Loucy (cell line): ENCODE results near the gene SQOR.

Experiments
- H2AFZ ChIP-seq: fragments of 200-600 bp; sonication (generic); 2 replicates; pipeline ENCODE4 v1.6.0; 2016; ENCODE audit warnings: antibody characterized with exemption, mild to moderate bottlenecking, low read length, moderate library complexity
- H3F3A ChIP-seq: fragments of 200-600 bp; 2 replicates; pipeline ENCODE4 v1.6.0; 2016; ENCODE audit warnings: antibody characterized with exemption, low read depth, mild to moderate bottlenecking
- H3K27me3 ChIP-seq: fragments of 200-600 bp; sonication (generic); 2 replicates; pipeline ENCODE4 v1.6.1; 2014; ENCODE audit warnings: low read length, mild to moderate bottlenecking; ENCODE audit not compliant: insufficient read depth, poor library complexity, severe bottlenecking
- H3K36me3 ChIP-seq: fragments of 200-600 bp; sonication (generic); 2 replicates; pipeline ENCODE4 v1.6.1; 2016; ENCODE audit warnings: low read length; ENCODE audit not compliant: insufficient read depth
- H3K4me1 ChIP-seq: fragments of 200-600 bp; sonication (generic); 2 replicates; pipeline ENCODE4 v1.5.1; 2014; ENCODE audit warnings: low read length, mild to moderate bottlenecking; ENCODE audit not compliant: insufficient read depth, poor library complexity, severe bottlenecking
- H3K4me2 ChIP-seq: fragments of 200-600 bp; sonication (generic); 2 replicates; pipeline ENCODE4 v1.6.0; 2014; ENCODE audit warnings: antibody characterized with exemption, low read length, low read depth, mild to moderate bottlenecking; ENCODE audit not compliant: poor library complexity, severe bottlenecking
- H3K4me3 ChIP-seq: fragments of 200-600 bp; sonication (generic); 2 replicates; pipeline ENCODE4 v1.5.1; 2014; ENCODE audit warnings: low read length, mild to moderate bottlenecking, mixed read lengths; ENCODE audit not compliant: poor library complexity, severe bottlenecking
- H3K79me2 ChIP-seq: fragments of 200-600 bp; sonication (generic); 2 replicates; pipeline ENCODE4 v1.6.1; 2014; ENCODE audit warnings: low read length; ENCODE audit not compliant: insufficient read depth
- H3K9ac ChIP-seq: fragments of 200-600 bp; sonication (generic); 2 replicates; pipeline ENCODE4 v1.6.0; 2014; ENCODE audit warnings: mild to moderate bottlenecking, low read depth, low read length, moderate library complexity; ENCODE audit not compliant: poor library complexity, severe bottlenecking
- H3K9me2 ChIP-seq: fragments of 200-600 bp; sonication (generic); replicated peaks from 2 replicates; pipeline ENCODE4 v1.6.1; 2016; ENCODE audit warnings: low read depth, low read length, mixed read lengths
- H3K9me3 ChIP-seq: fragments of 200-600 bp; sonication (generic); 2 replicates; pipeline ENCODE4 v1.6.1; 2014; ENCODE audit warnings: mild to moderate bottlenecking, antibody characterized with exemption, low read length, low read depth; ENCODE audit not compliant: insufficient read depth
- H4K20me1 ChIP-seq: fragments of 200-600 bp; sonication (generic); 2 replicates; pipeline ENCODE4 v1.6.0; 2014; ENCODE audit warnings: antibody characterized with exemption, low read length, mild to moderate bottlenecking; ENCODE audit not compliant: insufficient read depth, poor library complexity, severe bottlenecking
- EZH2phosphoT487 ChIP-seq: fragments of 200-600 bp; IDR thresholded peaks from 2 replicates; pipeline ENCODE4 v1.6.1; 2018; ENCODE audit warnings: antibody characterized with exemption, mild to moderate bottlenecking, moderate library complexity, borderline replicate concordance
- TF ChIP-seq, protein P1 (sequence below): fragments of 200-600 bp; sonication (generic); conservative IDR thresholded peaks from 2 replicates; pipeline ENCODE4 v1.5.1; 2014; ENCODE audit warnings: mild to moderate bottlenecking, antibody characterized with exemption, low read length

SQOR gene

GRCh38 chr15:45594835-45595530 lies 39.8 kb upstream of the SQOR start:
- H3K9me3 ChIP-seq = no peaks in the 10 kb centered on the region; the same call in 1 of the 2 replicates
- H3K4me1 ChIP-seq = peaks cover 18% of the 10 kb centered on the region
- H3K9me2 ChIP-seq = no peaks in the 10 kb centered on the region
- peaks cover 37% of the 10 kb centered on the region for H4K20me1 ChIP-seq
- TF ChIP-seq, protein P1, sequence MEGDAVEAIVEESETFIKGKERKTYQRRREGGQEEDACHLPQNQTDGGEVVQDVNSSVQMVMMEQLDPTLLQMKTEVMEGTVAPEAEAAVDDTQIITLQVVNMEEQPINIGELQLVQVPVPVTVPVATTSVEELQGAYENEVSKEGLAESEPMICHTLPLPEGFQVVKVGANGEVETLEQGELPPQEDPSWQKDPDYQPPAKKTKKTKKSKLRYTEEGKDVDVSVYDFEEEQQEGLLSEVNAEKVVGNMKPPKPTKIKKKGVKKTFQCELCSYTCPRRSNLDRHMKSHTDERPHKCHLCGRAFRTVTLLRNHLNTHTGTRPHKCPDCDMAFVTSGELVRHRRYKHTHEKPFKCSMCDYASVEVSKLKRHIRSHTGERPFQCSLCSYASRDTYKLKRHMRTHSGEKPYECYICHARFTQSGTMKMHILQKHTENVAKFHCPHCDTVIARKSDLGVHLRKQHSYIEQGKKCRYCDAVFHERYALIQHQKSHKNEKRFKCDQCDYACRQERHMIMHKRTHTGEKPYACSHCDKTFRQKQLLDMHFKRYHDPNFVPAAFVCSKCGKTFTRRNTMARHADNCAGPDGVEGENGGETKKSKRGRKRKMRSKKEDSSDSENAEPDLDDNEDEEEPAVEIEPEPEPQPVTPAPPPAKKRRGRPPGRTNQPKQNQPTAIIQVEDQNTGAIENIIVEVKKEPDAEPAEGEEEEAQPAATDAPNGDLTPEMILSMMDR = no peak
- no peak for TF ChIP-seq EZH2phosphoT487
- H3K9ac ChIP-seq = no peak overlapping the region
- no peak overlapping the region for H2AFZ ChIP-seq
- no peak overlapping the region for H3K4me3 ChIP-seq
- peaks cover 73% of the 10 kb centered on the region for H3K79me2 ChIP-seq
- H3K36me3 ChIP-seq = peaks cover 24% of the 10 kb centered on the region; the same call in 1 of the 2 replicates
- H3F3A ChIP-seq = no peaks in the 10 kb centered on the region
- no peaks in the 10 kb centered on the region for H3K27me3 ChIP-seq
- no peak overlapping the region for H3K4me2 ChIP-seq

- H3K27me3 ChIP-seq = no peaks in the 10 kb centered on the region
- H3F3A ChIP-seq = no peaks in the 10 kb centered on the region
- H3K4me1 ChIP-seq = no peaks in the 10 kb centered on the region
- no peak overlapping the region for H3K9ac ChIP-seq
- H3K79me2 ChIP-seq = peaks cover 40% of the 10 kb centered on the region; the same call in 1 of the 2 replicates
- H4K20me1 ChIP-seq = peaks cover 14% of the 10 kb centered on the region
- H3K9me2 ChIP-seq = no peaks in the 10 kb centered on the region
- H3K4me2 ChIP-seq = no peak overlapping the region
- H3K9me3 ChIP-seq = no peaks in the 10 kb centered on the region
- H2AFZ ChIP-seq = no peak overlapping the region
- no peak for TF ChIP-seq EZH2phosphoT487
- TF ChIP-seq, protein P1 = no peak
- no peak overlapping the region for H3K4me3 ChIP-seq
- peaks cover 35% of the 10 kb centered on the region; the same call in 1 of the 2 replicates for H3K36me3 ChIP-seq
These were observed 30.9 kb upstream of the SQOR start for GRCh38 chr15:45603881-45604280.

GRCh38 chr15:45604326-45604725 lies 30.5 kb upstream of the SQOR start:
- Histone ChIP-seq H3K4me2 (no peak overlapping the region), H2AFZ (no peak overlapping the region), H3K9me2 (no peaks in the 10 kb centered on the region), H3K4me1 (no peaks in the 10 kb centered on the region), H4K20me1 (peaks cover 14% of the 10 kb centered on the region), H3K4me3 (no peak overlapping the region), H3F3A (no peaks in the 10 kb centered on the region), H3K36me3 (peaks cover 39% of the 10 kb centered on the region; the same call in 1 of the 2 replicates), H3K9me3 (no peaks in the 10 kb centered on the region), H3K79me2 (peaks cover 40% of the 10 kb centered on the region; the same call in 1 of the 2 replicates), H3K27me3 (no peaks in the 10 kb centered on the region), H3K9ac (no peak overlapping the region)
- TF ChIP-seq, protein P1 = no peak
- no peak for TF ChIP-seq EZH2phosphoT487
